Measurements from ENCODE around the gene HBG1.

The HBG1 gene

GRCh38 chr11:5230266-5230665, 19.4 kb downstream of the HBG1 start:
- H3K4me1 ChIP-seq: no peaks in the 10 kb centered on the region
- no peak overlapping the region for H3K9ac ChIP-seq
- H3K9me3 ChIP-seq (ENCODE audit: control insufficient read depth, low read length): no peaks in the 10 kb centered on the region
- H3K27ac ChIP-seq: no peak overlapping the region
- H3K79me2 ChIP-seq: no peaks in the 10 kb centered on the region
- H2AFZ ChIP-seq: no peak overlapping the region
- no peaks in the 10 kb centered on the region for H3K27me3 ChIP-seq (ENCODE audit: control insufficient read depth, insufficient read depth, low read length)
- no peak for TF ChIP-seq CTCF (IDR thresholded peaks at IDR 0.05)
- no peak overlapping the region for H3K4me3 ChIP-seq (ENCODE audit: low read depth, low read length)
- no peaks in the 10 kb centered on the region for H3K36me3 ChIP-seq (ENCODE audit: control insufficient read depth, insufficient read depth, low read length)
- H3K4me2 ChIP-seq (ENCODE audit: low read length): no peak overlapping the region

- H3K79me2 ChIP-seq: no peaks in the 10 kb centered on the region
- no peaks in the 10 kb centered on the region for H3K27me3 ChIP-seq (ENCODE audit: control insufficient read depth, insufficient read depth, low read length)
- no peak overlapping the region for H3K27ac ChIP-seq
- no peaks in the 10 kb centered on the region for H3K4me1 ChIP-seq
- no peaks in the 10 kb centered on the region for H3K36me3 ChIP-seq (ENCODE audit: control insufficient read depth, insufficient read depth, low read length)
- no peak overlapping the region for H3K9ac ChIP-seq
- no peaks in the 10 kb centered on the region for H3K9me3 ChIP-seq (ENCODE audit: control insufficient read depth, low read length)
- H3K4me2 ChIP-seq (ENCODE audit: low read length): no peak overlapping the region
- no peak overlapping the region for H2AFZ ChIP-seq
- TF ChIP-seq CTCF (IDR thresholded peaks at IDR 0.05): no peak
- no peak overlapping the region for H3K4me3 ChIP-seq (ENCODE audit: low read depth, low read length)
Observed at GRCh38 chr11:5229796-5230195, 19.9 kb downstream of the HBG1 start.

- Histone ChIP-seq H3K9ac (no peak overlapping the region), H3K4me1 (no peaks in the 10 kb centered on the region), H3K27ac (no peak overlapping the region), H3K9me3 (ENCODE audit: control insufficient read depth, low read length) (no peaks in the 10 kb centered on the region), H3K79me2 (no peaks in the 10 kb centered on the region), H3K4me2 (ENCODE audit: low read length) (no peak overlapping the region), H3K27me3 (ENCODE audit: control insufficient read depth, insufficient read depth, low read length) (no peaks in the 10 kb centered on the region), H3K4me3 (ENCODE audit: low read depth, low read length) (no peak overlapping the region), H3K36me3 (ENCODE audit: control insufficient read depth, insufficient read depth, low read length) (no peaks in the 10 kb centered on the region), H2AFZ (no peak overlapping the region)
- no peak for TF ChIP-seq CTCF (IDR thresholded peaks at IDR 0.05)
Observed at GRCh38 chr11:5229356-5229755, 20.3 kb downstream of the HBG1 start.

GRCh38 chr11:5228124-5228523, 21.5 kb downstream of the HBG1 start:
- Histone ChIP-seq H3K27ac (no peak overlapping the region), H3K27me3 (ENCODE audit: control insufficient read depth, insufficient read depth, low read length) (no peaks in the 10 kb centered on the region), H3K4me3 (ENCODE audit: low read depth, low read length) (no peak overlapping the region), H3K4me1 (no peaks in the 10 kb centered on the region), H2AFZ (no peak overlapping the region), H3K9ac (no peak overlapping the region), H3K36me3 (ENCODE audit: control insufficient read depth, insufficient read depth, low read length) (no peaks in the 10 kb centered on the region), H3K4me2 (ENCODE audit: low read length) (no peak overlapping the region), H3K79me2 (no peaks in the 10 kb centered on the region), H3K9me3 (ENCODE audit: control insufficient read depth, low read length) (no peaks in the 10 kb centered on the region)
- TF ChIP-seq CTCF (IDR thresholded peaks at IDR 0.05): no peak

GRCh38 chr11:5227681-5228080, 22.0 kb downstream of the HBG1 start:
- TF ChIP-seq CTCF (IDR thresholded peaks at IDR 0.05): no peak
- H3K36me3 ChIP-seq (ENCODE audit: control insufficient read depth, insufficient read depth, low read length): no peaks in the 10 kb centered on the region
- H3K27ac ChIP-seq: no peak overlapping the region

More at GRCh38 chr11:5227681-5228080, 22.0 kb downstream of the HBG1 start:
- H3K4me3 ChIP-seq (ENCODE audit: low read depth, low read length): no peak overlapping the region
- no peaks in the 10 kb centered on the region for H3K79me2 ChIP-seq
- no peak overlapping the region for H3K4me2 ChIP-seq (ENCODE audit: low read length)
- H3K9ac ChIP-seq: no peak overlapping the region
- no peak overlapping the region for H2AFZ ChIP-seq
- no peaks in the 10 kb centered on the region for H3K4me1 ChIP-seq
- no peaks in the 10 kb centered on the region for H3K9me3 ChIP-seq (ENCODE audit: control insufficient read depth, low read length)
- no peaks in the 10 kb centered on the region for H3K27me3 ChIP-seq (ENCODE audit: control insufficient read depth, insufficient read depth, low read length)
